Transverse colon (tissue), 3 donors: ENCODE data around the gene GABRB2.

Experiments
- CTCF ChIP-seq, 5 experiments: fragments of 200-600 bp in 3 of 5; fragments of 450-650 bp in 2 of 5; sonication (generic) in 3 of 5; IDR thresholded peaks; 1 replicate in 2 of 5; 2 replicates in 3 of 5; pipeline ENCODE4 v1.5.1; 2016 to 2017; ENCODE audit warnings: antibody characterized with exemption in 5 of 5, inconsistent platforms in 3 of 5, mild to moderate bottlenecking in 2 of 5, moderate library complexity in 1 of 5
- POLR2A ChIP-seq: fragments of 450-650 bp; IDR thresholded peaks from one replicate; pipeline ENCODE4 v1.6.1; 2016; ENCODE audit warnings: antibody characterized with exemption, mild to moderate bottlenecking, moderate library complexity

GRCh38 chr5:161547738-161548486, 1.4 kb upstream of the GABRB2 start:
- no peak for TF ChIP-seq CTCF (IDR thresholded peaks at IDR 0.05)
- TF ChIP-seq POLR2A = no peak
